Neural progenitor cell (in vitro differentiated cells): Measurements from ENCODE around the gene VWA7. TPM values are rescaled to one million over a fixed set of nuclear protein-coding genes. Genes with fewer than 3 reads are reported as not detected.

Experiments used
- DNase-seq: peaks from one replicate; pipeline ENCODE4 v3.0.0-alpha.2; 2016; ENCODE audit warnings: low spot score
- H2AFZ ChIP-seq: fragments of 200-600 bp; sonication (generic); replicated peaks from 2 replicates; pipeline ENCODE4 v1.6.1; 2016; ENCODE audit warnings: antibody characterized with exemption
- H3F3A ChIP-seq: fragments of 200-600 bp; sonication (generic); 2 replicates; pipeline ENCODE4 v1.6.1; 2016; ENCODE audit warnings: antibody characterized with exemption, low read depth
- H3K27ac ChIP-seq: fragments of 200-600 bp; sonication (generic); 2 replicates; pipeline ENCODE4 v1.5.1; 2016; ENCODE audit warnings: mild to moderate bottlenecking
- H3K27me3 ChIP-seq: fragments of 200-600 bp; sonication (generic); 2 replicates; pipeline ENCODE4 v1.6.1; 2016; ENCODE audit warnings: mild to moderate bottlenecking, moderate library complexity
- H3K36me3 ChIP-seq: fragments of 200-600 bp; sonication (generic); 2 replicates; pipeline ENCODE4 v1.5.1; 2016
- H3K4me1 ChIP-seq: fragments of 200-600 bp; sonication (generic); 2 replicates; pipeline ENCODE4 v1.6.1; 2016; ENCODE audit warnings: mixed run types
- H3K4me2 ChIP-seq: fragments of 200-600 bp; sonication (generic); 2 replicates; pipeline ENCODE4 v1.6.1; 2016
- H3K4me3 ChIP-seq: fragments of 200-600 bp; sonication (generic); 2 replicates; pipeline ENCODE4 v1.5.1; 2016
- H3K79me2 ChIP-seq: fragments of 200-600 bp; sonication (generic); 2 replicates; pipeline ENCODE4 v1.6.1; 2016; ENCODE audit warnings: low read depth
- H3K9ac ChIP-seq: fragments of 200-600 bp; sonication (generic); 2 replicates; pipeline ENCODE4 v1.6.1; 2016
- H3K9me3 ChIP-seq: fragments of 200-600 bp; sonication (generic); 2 replicates; pipeline ENCODE4 v1.5.1; 2016; ENCODE audit warnings: low read depth
- H4K20me1 ChIP-seq: fragments of 200-600 bp; sonication (generic); 2 replicates; pipeline ENCODE4 v1.6.1; 2016; ENCODE audit warnings: low read depth
- H3K27ac Mint-ChIP-seq: 3 replicates; pipeline ENCODE4 v1.8.0; 2021; ENCODE audit warnings: mixed read lengths
- H3K27me3 Mint-ChIP-seq: 2 replicates; pipeline ENCODE4 v1.8.0; 2022; ENCODE audit warnings: low read depth, mild to moderate bottlenecking, inconsistent platforms, moderate library complexity, mixed read lengths; ENCODE audit not compliant: insufficient read depth
- H3K36me3 Mint-ChIP-seq: 3 replicates; pipeline ENCODE4 v1.8.0; 2021; ENCODE audit warnings: mixed read lengths
- H3K4me1 Mint-ChIP-seq: 3 replicates; pipeline ENCODE4 v1.8.0; 2021; ENCODE audit warnings: mixed read lengths
- H3K4me3 Mint-ChIP-seq: 3 replicates; pipeline ENCODE4 v1.8.0; 2021; ENCODE audit warnings: mild to moderate bottlenecking, moderate library complexity, mixed read lengths
- H3K9me3 Mint-ChIP-seq: 3 replicates; pipeline ENCODE4 v1.8.0; 2020; ENCODE audit warnings: mixed read lengths
- EZH2 ChIP-seq: fragments of 200-600 bp; sonication (generic); IDR thresholded peaks from 2 replicates; pipeline ENCODE4 v1.6.1; 2017; ENCODE audit warnings: antibody characterized with exemption, mild to moderate bottlenecking, moderate library complexity
- EZH2phosphoT487 ChIP-seq: fragments of 200-600 bp; sonication (generic); IDR thresholded peaks from 2 replicates; pipeline ENCODE4 v1.6.1; 2017; ENCODE audit warnings: antibody characterized with exemption
- total RNA-seq: library from RNA; depleted of rRNA; stranded (reverse); fragments of >200 nt; gene quantifications from 2 replicates; pipeline ENCODE4 v1.2.3, GENCODE V29; 2015; ENCODE audit warnings: low replicate concordance
- TF ChIP-seq, protein P1 (sequence below): fragments of 200-600 bp; sonication (generic); IDR thresholded peaks from 2 replicates; pipeline ENCODE4 v1.5.1; 2017; ENCODE audit warnings: antibody characterized with exemption, mild to moderate bottlenecking

Gene VWA7
- total RNA-seq, 1 donor from 2014 or later = 0.34 TPM

DNA sequence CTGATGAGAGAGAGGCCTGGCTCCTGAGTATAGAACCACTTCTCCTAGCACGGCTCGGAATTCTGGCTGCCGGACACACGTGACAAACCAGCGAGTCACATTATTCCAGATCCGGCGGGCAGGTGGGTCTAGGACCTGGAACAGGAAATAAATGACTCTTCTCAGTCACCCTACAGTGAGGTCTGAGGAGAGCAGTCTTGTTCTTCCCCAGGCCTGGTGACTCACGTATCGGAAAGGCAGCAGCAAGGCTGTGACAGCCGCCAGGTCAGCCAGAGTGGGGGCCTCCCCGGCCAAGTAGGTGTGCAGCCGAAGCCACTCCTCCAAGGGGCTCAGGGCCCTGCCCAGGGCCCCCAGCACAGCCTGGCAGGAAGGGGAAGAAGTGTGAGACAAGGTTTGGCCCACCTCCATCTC lies 15.6 kb upstream of the VWA7 start:
- Histone ChIP-seq H3K9me3 (no peaks in the 10 kb centered on the region), H4K20me1 (no peaks in the 10 kb centered on the region), H2AFZ (no peak overlapping the region), H3K79me2 (peaks cover 22% of the 10 kb centered on the region), H3K27ac (no peak overlapping the region), H3F3A (peaks cover 32% of the 10 kb centered on the region), H3K4me2 (no peak overlapping the region), H3K4me1 (peaks cover 7% of the 10 kb centered on the region), H3K4me3 (no peak overlapping the region), H3K27me3 (no peaks in the 10 kb centered on the region), H3K36me3 (peaks cover 4% of the 10 kb centered on the region), H3K9ac (no peak overlapping the region)
- no peaks in the 10 kb centered on the region for H3K9me3 Mint-ChIP-seq
- H3K4me1 Mint-ChIP-seq = peaks cover 16% of the 10 kb centered on the region
- H3K4me3 Mint-ChIP-seq = no peak overlapping the region
- no peak for DNase-seq
- peaks cover 12% of the 10 kb centered on the region for H3K36me3 Mint-ChIP-seq
- no peaks in the 10 kb centered on the region for H3K27me3 Mint-ChIP-seq
- TF ChIP-seq, protein P1, sequence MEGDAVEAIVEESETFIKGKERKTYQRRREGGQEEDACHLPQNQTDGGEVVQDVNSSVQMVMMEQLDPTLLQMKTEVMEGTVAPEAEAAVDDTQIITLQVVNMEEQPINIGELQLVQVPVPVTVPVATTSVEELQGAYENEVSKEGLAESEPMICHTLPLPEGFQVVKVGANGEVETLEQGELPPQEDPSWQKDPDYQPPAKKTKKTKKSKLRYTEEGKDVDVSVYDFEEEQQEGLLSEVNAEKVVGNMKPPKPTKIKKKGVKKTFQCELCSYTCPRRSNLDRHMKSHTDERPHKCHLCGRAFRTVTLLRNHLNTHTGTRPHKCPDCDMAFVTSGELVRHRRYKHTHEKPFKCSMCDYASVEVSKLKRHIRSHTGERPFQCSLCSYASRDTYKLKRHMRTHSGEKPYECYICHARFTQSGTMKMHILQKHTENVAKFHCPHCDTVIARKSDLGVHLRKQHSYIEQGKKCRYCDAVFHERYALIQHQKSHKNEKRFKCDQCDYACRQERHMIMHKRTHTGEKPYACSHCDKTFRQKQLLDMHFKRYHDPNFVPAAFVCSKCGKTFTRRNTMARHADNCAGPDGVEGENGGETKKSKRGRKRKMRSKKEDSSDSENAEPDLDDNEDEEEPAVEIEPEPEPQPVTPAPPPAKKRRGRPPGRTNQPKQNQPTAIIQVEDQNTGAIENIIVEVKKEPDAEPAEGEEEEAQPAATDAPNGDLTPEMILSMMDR = no peak
- TF ChIP-seq EZH2 (no peak), EZH2phosphoT487 (no peak)
- H3K27ac Mint-ChIP-seq = no peak overlapping the region

DNA sequence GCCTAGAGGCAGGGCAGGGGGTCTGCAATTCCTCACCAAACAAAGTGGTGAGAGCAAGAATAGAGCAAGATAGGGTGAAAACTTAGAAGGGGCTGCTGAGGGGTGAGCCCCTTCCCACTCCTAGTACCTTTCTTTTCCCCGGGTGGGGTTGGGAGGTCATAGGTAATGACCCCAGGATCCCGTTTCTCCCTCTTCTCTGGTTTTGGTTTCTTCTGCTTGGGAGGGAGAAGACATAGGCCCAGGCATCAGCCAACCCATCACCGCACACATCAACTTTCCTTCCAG lies 14.9 kb upstream of the VWA7 start:
- DNase-seq = no peak
- Histone ChIP-seq H3K4me2 (no peak overlapping the region), H3K9ac (no peak overlapping the region), H2AFZ (no peak overlapping the region), H3K79me2 (peaks cover 22% of the 10 kb centered on the region), H3K4me1 (peaks cover 7% of the 10 kb centered on the region), H3K27me3 (no peaks in the 10 kb centered on the region), H3K4me3 (no peak overlapping the region), H3K36me3 (peaks cover 4% of the 10 kb centered on the region), H4K20me1 (no peaks in the 10 kb centered on the region), H3K9me3 (no peaks in the 10 kb centered on the region), H3F3A (peaks cover 25% of the 10 kb centered on the region), H3K27ac (no peak overlapping the region)
- H3K4me1 Mint-ChIP-seq = peaks cover 16% of the 10 kb centered on the region
- no peaks in the 10 kb centered on the region for H3K27me3 Mint-ChIP-seq
- no peak overlapping the region for H3K4me3 Mint-ChIP-seq
- peaks cover 10% of the 10 kb centered on the region for H3K36me3 Mint-ChIP-seq
- TF ChIP-seq EZH2phosphoT487 (no peak), EZH2 (no peak)
- TF ChIP-seq, protein P1 = no peak
- no peak overlapping the region for H3K27ac Mint-ChIP-seq
- H3K9me3 Mint-ChIP-seq = no peaks in the 10 kb centered on the region

DNA sequence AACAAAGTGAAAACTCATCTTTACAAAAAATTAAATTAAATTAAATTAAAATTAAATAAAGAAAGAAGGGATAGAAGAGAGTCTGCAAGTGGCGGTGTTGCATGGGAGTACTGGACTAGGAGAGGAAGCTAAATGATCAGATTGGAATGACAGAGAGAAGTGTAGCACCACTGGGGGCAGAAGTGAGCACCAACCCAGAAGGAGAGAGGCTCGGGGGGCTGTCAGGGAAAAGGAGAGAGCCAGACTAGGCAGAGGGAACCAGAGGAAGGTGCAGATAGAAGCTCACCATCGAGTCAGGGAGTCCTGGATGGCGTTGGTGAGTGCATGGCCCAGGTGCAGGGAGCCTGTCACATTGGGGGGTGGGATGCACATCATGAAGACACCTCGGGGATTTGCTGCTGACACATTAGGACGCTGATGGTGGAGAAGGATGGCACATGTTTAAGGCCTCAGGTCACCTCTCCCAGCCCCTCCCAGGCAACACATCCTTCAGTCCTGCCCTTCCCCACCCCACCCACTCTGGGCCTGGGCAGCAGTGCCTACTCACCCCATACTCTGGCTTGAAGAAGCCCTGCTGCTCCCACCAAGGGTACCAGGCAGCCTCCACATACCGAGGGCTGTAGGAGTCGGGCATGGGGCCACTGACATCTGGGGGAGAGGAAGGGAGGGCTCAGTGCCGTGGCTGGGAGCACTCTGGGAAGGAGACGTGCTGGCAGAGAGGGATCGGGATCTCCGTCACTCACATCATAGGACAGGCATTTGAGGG lies 14.4 kb upstream of the VWA7 start:
- no peak for TF ChIP-seq EZH2phosphoT487
- no peak for TF ChIP-seq EZH2
- TF ChIP-seq, protein P1 = peak; percentile 67
- peaks cover 22% of the 10 kb centered on the region for H3K79me2 ChIP-seq
- H4K20me1 ChIP-seq = no peaks in the 10 kb centered on the region
- peaks cover 7% of the 10 kb centered on the region for H3K4me1 ChIP-seq
- H3K9ac ChIP-seq = no peak overlapping the region
- H3K36me3 ChIP-seq = peaks cover 4% of the 10 kb centered on the region
- H3K9me3 ChIP-seq = no peaks in the 10 kb centered on the region
- Mint-ChIP-seq H3K27me3 (no peaks in the 10 kb centered on the region), H3K36me3 (peaks cover 8% of the 10 kb centered on the region), H3K9me3 (no peaks in the 10 kb centered on the region), H3K27ac (peak overlapping the region; percentile 43), H3K4me1 (peaks cover 16% of the 10 kb centered on the region), H3K4me3 (no peak overlapping the region)
- no peak overlapping the region for H3K4me2 ChIP-seq
- peak; percentile 82 for DNase-seq
- H3K4me3 ChIP-seq = no peak overlapping the region
- H3K27ac ChIP-seq = no peak overlapping the region
- H2AFZ ChIP-seq = no peak overlapping the region
- no peaks in the 10 kb centered on the region for H3K27me3 ChIP-seq
- peaks cover 20% of the 10 kb centered on the region for H3F3A ChIP-seq
